ES-I3 (cell line): Measurements from ENCODE around the gene RASA4.
"Not testable (repeated sequence)": the region's sequence is repeated elsewhere in the genome, so short reads cannot be mapped to it uniquely, and the experiment has no call there.

Experiments used
- H3K36me3 ChIP-seq: 2 replicates; pipeline ENCODE4 v1.6.1; 2013; ENCODE audit warnings: mild to moderate bottlenecking, low read length, control low read depth, moderate library complexity; ENCODE audit not compliant: insufficient read depth
- H3K4me1 ChIP-seq: 2 replicates; pipeline ENCODE4 v1.6.1; 2013; ENCODE audit warnings: mild to moderate bottlenecking, control low read depth, low read length; ENCODE audit not compliant: insufficient read depth
- H3K9ac ChIP-seq: 2 replicates; pipeline ENCODE4 v1.6.1; 2013; ENCODE audit warnings: low read depth, mild to moderate bottlenecking, low read length, moderate library complexity
- H3K9me3 ChIP-seq: 2 replicates; pipeline ENCODE4 v1.6.1; 2013; ENCODE audit warnings: mild to moderate bottlenecking, low read length, moderate library complexity; ENCODE audit not compliant: control insufficient read depth, insufficient read depth

The RASA4 gene

DNA sequence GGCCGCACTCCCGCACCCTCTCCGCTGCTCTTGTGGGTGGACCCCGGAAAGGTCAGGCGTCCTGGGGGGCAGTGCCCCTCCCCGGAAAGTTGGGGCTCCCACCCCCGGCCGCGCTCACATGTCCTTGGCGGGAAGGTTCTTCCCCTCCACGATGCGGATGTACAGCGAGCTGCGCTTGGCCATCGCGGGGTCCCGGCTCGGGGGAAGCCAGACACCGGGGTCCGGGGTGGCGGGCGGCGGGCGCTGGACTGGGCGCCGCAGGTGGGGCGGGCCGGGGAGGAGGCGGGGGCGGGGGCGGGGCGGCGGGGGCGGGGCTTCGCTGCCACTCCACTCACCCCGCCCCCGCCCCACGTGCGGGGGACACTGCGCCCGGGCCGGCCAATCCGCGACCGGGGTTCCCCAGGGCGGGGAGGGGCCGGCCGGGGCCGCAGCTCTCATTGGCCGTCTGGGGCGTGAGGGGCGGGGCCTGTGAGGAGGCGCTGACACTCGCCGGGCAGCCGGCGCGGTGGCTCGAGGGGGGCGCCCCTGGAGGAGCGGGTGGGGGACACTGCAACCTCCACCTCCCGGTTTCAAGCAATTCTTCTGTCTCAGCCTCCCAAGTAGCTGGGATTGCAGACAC lies at the start of gene RASA4:
Gene RASA4 (minus strand): TSS at position 250 of the 619 bp plus-strand sequence. CDS start 67 bp downstream, at position 183.
- not testable (repeated sequence) for H3K9me3 ChIP-seq, H3K36me3 ChIP-seq, H3K4me1 ChIP-seq
- peak within 1 kb of the TSS; percentile 33; the same call in 1 of the 2 replicates for H3K9ac ChIP-seq

DNA sequence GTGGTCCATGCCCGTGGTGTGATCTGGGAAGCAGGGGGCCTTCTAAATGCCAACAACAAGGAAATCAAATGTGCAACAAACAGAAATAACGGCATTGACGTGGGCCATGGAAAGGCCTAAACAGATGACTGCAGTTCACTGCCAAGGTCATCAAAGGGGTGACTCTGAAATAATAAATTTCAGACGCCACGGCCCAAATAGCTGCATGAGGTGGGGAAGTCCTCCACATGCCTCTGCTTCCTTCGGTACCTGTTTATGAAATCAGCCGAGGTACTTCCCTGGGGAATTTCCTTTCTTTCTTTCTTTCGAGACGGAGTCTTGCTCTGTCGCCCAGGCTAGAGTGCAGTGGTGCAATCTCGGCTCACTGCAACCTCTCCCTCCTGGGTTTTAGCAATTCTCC lies 48.2 kb upstream of the RASA4 start:
- H3K9ac ChIP-seq, H3K36me3 ChIP-seq, H3K4me1 ChIP-seq, H3K9me3 ChIP-seq: not testable (repeated sequence)

DNA sequence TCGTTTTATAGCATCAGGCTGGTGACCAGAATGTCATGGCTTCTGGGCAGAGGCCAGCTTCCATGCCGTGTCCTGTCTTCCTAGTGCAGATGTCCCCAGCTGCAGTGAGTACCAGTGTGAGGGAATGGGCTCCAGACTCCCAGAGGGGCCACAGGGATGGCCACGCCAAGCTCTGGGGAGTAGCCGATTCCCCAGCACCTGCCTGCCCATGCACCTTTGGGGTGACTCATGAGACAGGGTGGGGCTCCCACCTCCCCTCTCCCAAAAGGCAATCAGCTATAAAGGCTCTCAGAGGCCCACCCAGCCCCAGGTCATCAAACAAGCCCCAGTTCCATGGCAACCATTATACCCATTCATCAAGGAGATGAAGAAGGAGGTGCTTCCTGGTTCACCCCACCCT lies 33.4 kb upstream of the RASA4 start, which contains the start of gene SPDYE2B:
Gene SPDYE2B (plus strand): TSS at position 396 of the 400 bp plus-strand sequence. CDS start 2,030 bp downstream, outside the sequence.
- H3K9ac ChIP-seq, H3K36me3 ChIP-seq, H3K9me3 ChIP-seq, H3K4me1 ChIP-seq: not testable (repeated sequence)

DNA sequence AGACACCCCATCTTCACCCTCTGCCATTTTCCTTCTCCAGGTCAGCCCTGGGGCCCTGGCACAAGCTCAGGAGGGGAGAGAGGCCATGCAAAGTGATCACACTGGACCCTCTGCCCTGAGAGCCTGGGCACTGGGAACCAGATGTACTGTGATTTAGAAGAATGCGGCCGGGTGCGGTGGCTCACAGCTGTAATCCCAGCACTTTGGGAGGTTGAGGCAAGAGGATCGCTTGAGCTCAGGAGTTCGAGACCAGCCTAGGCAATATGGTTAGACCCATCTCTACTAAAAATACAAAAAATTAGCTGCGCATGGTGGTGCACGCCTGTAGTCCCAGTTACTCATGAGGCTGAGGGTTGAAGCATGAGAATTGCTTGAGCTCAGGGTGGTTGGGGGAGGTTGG lies 31.3 kb upstream of the RASA4 start:
- H3K9me3 ChIP-seq, H3K9ac ChIP-seq, H3K4me1 ChIP-seq, H3K36me3 ChIP-seq: not testable (repeated sequence)

DNA sequence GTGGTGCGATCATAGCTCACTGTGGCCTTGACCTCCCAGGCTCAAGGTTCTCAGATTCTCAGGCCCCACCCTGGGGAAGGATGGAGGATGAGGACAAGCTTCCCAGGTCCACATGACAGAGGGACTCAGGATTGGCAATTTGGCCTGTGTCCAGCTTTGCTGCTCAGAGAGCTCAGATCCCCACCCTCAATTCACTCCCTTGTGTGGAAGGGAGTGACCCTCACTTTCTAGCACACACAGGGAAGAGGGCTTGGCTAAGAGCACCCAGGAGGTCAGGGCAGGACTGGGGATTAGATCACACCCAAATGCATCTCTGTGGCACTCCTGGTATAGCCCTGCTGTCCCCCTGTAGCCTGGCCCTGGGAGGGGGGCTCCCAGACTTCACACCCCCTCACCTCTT lies 26.8 kb upstream of the RASA4 start:
- H3K4me1 ChIP-seq, H3K36me3 ChIP-seq, H3K9me3 ChIP-seq, H3K9ac ChIP-seq: not testable (repeated sequence)

DNA sequence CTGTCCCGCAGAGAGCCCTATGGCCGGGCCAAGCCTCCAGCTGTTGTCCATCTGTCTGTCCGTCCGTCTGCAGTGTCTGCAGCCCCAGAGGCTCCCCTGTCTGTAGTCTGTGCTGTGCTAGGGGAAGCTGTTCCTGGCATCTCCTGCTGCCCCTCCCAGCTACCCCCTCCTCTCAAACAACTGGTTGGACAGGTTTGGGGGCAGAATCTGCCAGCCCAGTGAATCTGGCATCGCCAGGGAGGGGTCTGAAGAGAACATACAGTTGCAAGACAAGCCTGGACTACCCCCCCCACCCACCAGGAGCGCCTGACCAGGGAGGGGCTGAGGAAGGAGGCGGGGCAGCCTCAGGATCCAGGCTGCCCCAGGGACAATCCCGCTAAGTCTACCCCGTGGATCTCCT lies 26.1 kb upstream of the RASA4 start, which contains the start of gene UPK3BL1:
Gene UPK3BL1 (minus strand): TSS at position 101 of the 400 bp plus-strand sequence. CDS start 50 bp downstream, at position 51.
- not testable (repeated sequence) for H3K36me3 ChIP-seq, H3K9ac ChIP-seq, H3K9me3 ChIP-seq, H3K4me1 ChIP-seq

DNA sequence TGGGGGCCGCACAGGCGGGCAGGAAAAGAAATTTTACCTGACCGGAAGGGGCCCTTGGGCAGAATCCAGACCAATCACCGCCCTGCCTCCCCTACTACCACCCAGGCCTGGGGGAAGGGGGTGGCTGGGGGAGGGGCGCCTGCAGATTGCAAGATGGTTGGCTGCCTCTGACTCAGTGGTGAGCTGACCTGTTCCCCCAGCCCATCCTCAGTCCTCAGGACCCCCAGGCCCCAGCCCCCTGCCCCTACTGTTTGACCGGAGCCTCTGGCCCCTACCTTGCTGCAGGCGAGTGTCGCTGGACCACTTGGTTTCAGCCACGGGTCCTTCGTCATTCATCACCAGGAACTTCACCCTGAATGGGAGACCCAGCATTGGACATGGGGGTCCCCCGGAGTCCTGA lies 22.3 kb upstream of the RASA4 start:
- H3K9ac ChIP-seq, H3K4me1 ChIP-seq, H3K36me3 ChIP-seq, H3K9me3 ChIP-seq: not testable (repeated sequence)

DNA sequence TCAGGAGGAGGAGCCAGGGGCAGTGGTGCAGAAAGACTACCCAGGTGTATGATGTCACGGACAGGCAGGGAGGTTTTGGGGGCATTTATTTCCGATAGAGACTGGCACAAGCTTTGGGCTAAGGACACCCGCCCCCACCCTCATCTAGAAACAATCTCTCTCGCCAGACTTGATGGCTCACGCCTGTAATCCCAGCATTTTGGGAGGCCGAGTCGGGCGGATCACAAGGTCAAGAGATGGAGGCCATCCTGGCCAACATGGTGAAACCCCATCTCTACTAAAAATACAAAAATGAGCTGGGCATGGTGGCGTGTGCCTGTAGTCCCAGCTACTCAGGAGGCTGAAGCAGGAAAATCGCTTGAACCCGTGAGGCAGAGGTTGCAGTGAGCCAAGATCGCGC lies 20.4 kb upstream of the RASA4 start:
- not testable (repeated sequence) for H3K9me3 ChIP-seq, H3K9ac ChIP-seq, H3K36me3 ChIP-seq, H3K4me1 ChIP-seq

DNA sequence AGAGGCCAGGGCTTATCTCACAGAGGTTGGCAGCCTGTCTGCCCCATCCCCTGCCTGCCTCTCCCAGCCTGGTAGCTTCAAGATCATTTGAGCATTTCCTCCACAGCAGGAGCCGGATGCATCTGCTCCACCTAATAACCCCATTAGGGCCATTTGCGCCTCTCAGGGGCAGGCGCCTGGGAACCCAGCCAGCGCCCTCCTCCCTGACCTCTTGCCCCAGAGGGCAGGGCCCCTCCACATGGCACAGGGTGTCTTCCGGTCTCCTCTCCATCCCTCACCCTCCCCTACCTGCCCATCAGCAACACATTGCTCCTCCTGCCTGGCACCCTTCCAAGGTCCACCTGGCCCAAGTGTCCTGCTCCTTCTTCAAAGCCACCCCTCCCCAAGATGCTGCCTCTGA lies 18.8 kb upstream of the RASA4 start:
- H3K36me3 ChIP-seq, H3K4me1 ChIP-seq, H3K9ac ChIP-seq, H3K9me3 ChIP-seq: not testable (repeated sequence)

DNA sequence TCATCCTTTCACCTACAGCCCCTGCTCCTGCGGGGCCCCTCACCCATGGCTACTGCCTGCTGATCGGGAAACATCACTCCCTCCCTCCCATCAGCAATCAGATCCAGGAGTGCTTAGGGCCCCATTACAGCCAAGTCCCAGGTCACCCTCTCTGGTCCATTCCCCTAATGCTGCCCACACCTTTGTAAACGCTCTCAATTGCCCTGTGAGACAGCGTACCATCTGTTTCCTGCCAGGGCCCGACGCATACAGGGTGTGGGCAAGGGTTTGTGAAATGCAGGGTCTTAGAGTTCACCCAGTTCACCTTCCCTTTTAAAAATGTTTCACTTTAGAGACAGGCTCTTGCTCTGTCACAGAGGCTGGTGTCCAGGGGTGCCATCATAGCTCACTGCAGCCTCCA lies 17.7 kb upstream of the RASA4 start:
- not testable (repeated sequence) for H3K4me1 ChIP-seq, H3K36me3 ChIP-seq, H3K9me3 ChIP-seq, H3K9ac ChIP-seq

DNA sequence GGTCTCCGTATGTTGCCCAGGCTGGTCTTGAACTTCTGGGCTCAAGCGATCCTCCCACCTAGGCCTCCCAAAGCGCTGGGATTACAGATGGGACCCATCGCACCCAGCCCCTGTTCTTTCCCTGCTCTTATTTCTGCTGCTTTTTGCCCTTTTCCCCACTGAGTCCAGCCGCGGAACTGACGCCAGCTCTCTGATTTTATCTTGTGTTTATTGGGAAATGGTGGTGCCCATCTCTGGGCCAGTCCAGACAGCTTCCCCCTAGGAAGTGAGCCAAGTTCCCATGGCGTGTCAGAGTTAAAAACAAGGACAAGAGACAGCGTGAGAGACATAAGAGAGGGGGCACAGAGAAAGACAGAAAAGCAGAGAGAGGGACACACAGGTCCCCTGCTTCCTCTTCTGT lies 14.1 kb upstream of the RASA4 start:
- H3K9me3 ChIP-seq, H3K9ac ChIP-seq, H3K4me1 ChIP-seq, H3K36me3 ChIP-seq: not testable (repeated sequence)

DNA sequence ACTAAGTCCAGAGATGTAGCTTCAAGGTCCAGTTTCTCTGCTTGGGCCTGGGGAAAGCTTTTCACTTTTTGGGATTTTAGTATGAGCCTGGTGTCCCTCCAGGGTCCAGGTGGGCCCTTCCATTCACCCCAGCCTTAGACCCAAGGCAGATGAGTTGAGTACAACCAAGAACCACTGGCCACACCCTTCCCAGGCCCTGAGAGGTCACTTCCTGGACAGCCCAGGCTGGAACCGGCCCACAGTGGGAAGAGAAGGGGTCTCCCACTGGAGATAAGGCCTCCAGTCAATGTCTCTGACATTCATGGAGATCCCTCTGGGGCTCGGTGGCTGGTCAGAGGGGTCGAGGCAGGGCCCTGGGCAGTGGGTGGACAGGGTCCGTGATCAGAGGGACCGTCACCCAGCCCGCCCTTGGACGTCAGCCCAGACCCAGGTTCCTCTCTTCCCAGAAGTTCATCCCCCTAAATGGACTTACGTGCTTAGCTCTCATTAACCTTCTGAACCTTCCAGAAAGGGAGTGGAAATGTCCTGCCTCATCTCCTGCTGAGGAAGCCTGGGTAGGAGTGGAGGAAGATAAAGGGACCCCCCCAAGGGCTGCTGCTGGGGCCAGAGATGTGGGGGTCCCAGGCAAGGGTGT lies 10.8 kb upstream of the RASA4 start:
- not testable (repeated sequence) for H3K9ac ChIP-seq, H3K4me1 ChIP-seq, H3K9me3 ChIP-seq, H3K36me3 ChIP-seq

DNA sequence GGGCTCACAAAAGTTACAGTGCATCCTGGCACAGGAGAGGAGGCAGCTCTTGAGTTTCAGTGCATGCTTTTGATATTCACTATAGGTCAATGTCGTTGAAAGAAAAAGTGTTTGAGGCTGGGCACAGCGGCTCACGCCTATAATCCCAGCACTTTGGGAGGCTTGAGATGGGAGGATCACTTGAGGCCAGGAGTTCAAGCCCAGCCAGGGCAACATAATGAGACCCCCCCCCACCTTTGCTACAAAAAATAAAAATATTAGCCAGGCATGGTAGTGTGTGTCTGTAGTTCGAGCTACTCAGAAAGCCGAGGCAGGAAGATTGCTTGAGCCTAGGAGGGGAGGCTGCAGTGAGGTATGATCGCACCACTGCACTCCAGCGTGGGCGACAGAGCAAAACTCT lies 1.6 kb upstream of the RASA4 start:
- H3K9me3 ChIP-seq, H3K4me1 ChIP-seq, H3K9ac ChIP-seq, H3K36me3 ChIP-seq: not testable (repeated sequence)

DNA sequence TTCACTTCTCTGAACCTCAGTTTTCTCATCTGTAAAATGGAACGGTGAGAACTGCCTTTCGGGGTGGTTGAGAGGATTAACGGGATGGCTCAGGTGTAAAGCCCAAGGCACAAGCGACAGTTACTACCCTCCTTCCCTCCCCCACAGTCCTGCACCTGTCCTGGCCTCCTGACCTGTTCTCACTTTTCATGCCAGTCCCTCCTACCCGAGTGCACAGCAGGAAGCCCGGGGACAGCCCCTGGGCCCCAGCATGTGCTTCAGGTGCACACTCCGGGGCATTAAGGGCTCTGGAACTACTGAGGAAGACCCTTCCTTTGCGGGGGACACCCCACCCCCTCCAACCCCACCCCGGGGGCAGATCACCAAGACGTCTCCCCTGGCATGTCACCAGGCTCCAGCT lies 626 bp downstream of the RASA4 start:
- not testable (repeated sequence) for H3K9me3 ChIP-seq, H3K9ac ChIP-seq, H3K36me3 ChIP-seq, H3K4me1 ChIP-seq

DNA sequence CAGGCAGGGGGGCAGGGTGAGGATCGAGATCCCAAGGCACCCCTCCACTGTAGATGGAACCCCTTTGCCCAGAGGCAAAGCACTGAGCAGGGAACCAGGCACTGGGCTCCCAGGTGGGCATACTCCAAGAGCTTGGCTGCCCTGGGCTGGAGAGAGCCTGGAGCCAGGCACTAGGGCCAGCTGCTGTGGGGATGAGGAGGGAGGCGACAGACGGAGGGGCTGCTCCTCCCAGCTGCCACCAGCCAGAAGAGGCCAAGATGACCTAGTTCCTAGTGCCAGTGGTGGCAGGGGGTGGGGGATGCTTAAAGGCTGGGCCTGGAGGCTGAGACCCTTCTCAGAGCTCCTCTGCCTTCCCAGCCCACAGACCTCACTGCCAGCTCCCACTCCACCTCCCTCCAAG lies 1.7 kb downstream of the RASA4 start:
- H3K36me3 ChIP-seq, H3K9ac ChIP-seq, H3K4me1 ChIP-seq, H3K9me3 ChIP-seq: not testable (repeated sequence)

DNA sequence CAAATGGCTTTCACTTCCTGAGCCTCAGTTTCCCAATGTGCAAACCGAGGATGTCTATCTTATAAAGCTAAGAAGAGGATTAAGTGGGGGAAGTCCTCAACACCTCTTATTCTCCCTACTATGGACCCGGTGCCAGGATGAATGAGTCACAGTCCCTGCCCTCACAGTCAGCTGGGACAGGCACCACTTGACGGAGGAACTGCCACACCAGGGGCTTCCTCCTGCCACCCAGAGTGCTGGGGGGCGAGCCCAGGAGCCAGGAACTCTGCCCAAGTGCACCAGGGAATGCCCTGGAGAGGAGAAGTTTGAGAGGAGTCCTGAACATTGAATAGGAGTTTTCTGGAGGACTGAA lies 2.2 kb downstream of the RASA4 start:
- not testable (repeated sequence) for H3K9me3 ChIP-seq, H3K9ac ChIP-seq, H3K36me3 ChIP-seq, H3K4me1 ChIP-seq
